GM12864 (cell line): ENCODE data around the gene TCP11.

Experiments
- DNase-seq: peaks from one replicate; pipeline ENCODE4 v3.0.0-alpha.2; 2011; ENCODE audit warnings: low read depth
- H3K4me3 ChIP-seq: 2 replicates; pipeline ENCODE4 v1.5.1; 2011; ENCODE audit warnings: mild to moderate bottlenecking, low read depth, low read length, control low read depth
- CTCF ChIP-seq: IDR thresholded peaks from 2 replicates; pipeline ENCODE4 v1.5.1; 2011; ENCODE audit warnings: low read depth, mild to moderate bottlenecking, moderate library complexity, low read length, control low read depth, inconsistent platforms; ENCODE audit errors: missing control alignments

The TCP11 gene

GRCh38 chr6:35086282-35086632, 54.9 kb downstream of the TCP11 start:
- H3K4me3 ChIP-seq = no peak overlapping the region
- TF ChIP-seq CTCF = no peak
- no peak for DNase-seq

- no peak for DNase-seq
- no peak for TF ChIP-seq CTCF
- H3K4me3 ChIP-seq = no peak overlapping the region
These were observed 55.5 kb downstream of the TCP11 start for GRCh38 chr6:35085359-35086281.

GRCh38 chr6:35084511-35085203, 56.5 kb downstream of the TCP11 start:
- TF ChIP-seq CTCF = no peak
- H3K4me3 ChIP-seq = no peak overlapping the region
- DNase-seq = no peak

- DNase-seq = no peak
- no peak for TF ChIP-seq CTCF
- H3K4me3 ChIP-seq = no peak overlapping the region
These were observed 57.1 kb downstream of the TCP11 start for GRCh38 chr6:35084041-35084491.

GRCh38 chr6:35083507-35083906, 57.6 kb downstream of the TCP11 start:
- TF ChIP-seq CTCF = no peak

GRCh38 chr6:35082733-35083403, 58.3 kb downstream of the TCP11 start:
- TF ChIP-seq CTCF = no peak
- no peak for DNase-seq
- H3K4me3 ChIP-seq = no peak overlapping the region

More at GRCh38 chr6:35083507-35083906, 57.6 kb downstream of the TCP11 start:
- DNase-seq = no peak
- H3K4me3 ChIP-seq = no peak overlapping the region
